Heart left ventricle (tissue), 13 donors: ENCODE data around the gene CALHM3.

Experiments
- POLR2A ChIP-seq, 2 donors: fragments of 450-650 bp; IDR thresholded peaks; one replicate each; pipeline ENCODE4 v1.6.1; 2017; ENCODE audit warnings: antibody characterized with exemption in 2 of 2, mild to moderate bottlenecking in 2 of 2, moderate library complexity in 2 of 2
- TF ChIP-seq, protein P1 (sequence below), 12 donors: fragments of 200-600 bp; sonication (generic) in 4 of 12; IDR thresholded peaks; one replicate each; pipeline versions ENCODE4 v1.5.0 to v1.8.0; 2018 to 2022; ENCODE audit warnings: antibody characterized with exemption in 12 of 12, mild to moderate bottlenecking in 5 of 12
- donor health status: ischemic (EF 13 %, LVEDD 7.1; RV severe dilation, severe dysfunction).
- donor health status: DM: no; HTN: yes; CAD: no.
- donor health status: DM: no; HTN: no; CAD: no.
- donor health status: ischemic (EF 25% LVEDD 6.9; RV normal size, moderate dysfunction).
- donor health status: ischemic (EF 25% LVEDD 5.7; RV mildly dilated, moderate dysfunction).
- donor health status: ischemic (EF 35%, LVEDD 5.7; RV mildly dilated, moderate dysfunction).
- donor health status: nonischemic (EF 11% LVEDD 7.7; RV severe dilation, severe dysfunction).
- donor health status: DM: yes; HTN: yes; CAD: no.
- donor health status: PGD.
- donor health status: ischemic (EF 29% LVEDD 5.4; RV normal size, mild dysfunction).
- donor health status: nonischemic (EF 23%, LVEDD 6.1; RV moderate dilation, normal function).

DNA sequence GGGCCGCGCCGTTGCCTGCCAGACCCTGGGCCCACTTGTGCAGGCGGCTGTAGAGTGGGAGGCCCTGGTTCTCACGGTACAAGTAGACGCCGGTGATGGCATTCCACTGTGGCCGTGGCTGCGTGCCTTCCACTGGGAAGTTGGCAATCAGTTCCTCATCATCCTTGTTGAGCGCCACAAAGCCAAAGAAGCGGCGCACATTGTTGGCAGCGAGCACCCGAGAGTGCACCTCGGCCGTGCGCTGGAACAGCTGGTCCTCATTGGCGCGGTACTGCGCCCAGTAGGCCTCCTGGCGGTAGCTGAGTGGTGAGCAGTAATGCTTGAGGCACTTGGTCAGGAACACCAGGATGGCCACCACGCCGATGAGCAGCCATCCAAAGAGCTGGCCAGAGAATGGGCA, 31.9 kb downstream of the CALHM3 start:
- TF ChIP-seq, protein P1, sequence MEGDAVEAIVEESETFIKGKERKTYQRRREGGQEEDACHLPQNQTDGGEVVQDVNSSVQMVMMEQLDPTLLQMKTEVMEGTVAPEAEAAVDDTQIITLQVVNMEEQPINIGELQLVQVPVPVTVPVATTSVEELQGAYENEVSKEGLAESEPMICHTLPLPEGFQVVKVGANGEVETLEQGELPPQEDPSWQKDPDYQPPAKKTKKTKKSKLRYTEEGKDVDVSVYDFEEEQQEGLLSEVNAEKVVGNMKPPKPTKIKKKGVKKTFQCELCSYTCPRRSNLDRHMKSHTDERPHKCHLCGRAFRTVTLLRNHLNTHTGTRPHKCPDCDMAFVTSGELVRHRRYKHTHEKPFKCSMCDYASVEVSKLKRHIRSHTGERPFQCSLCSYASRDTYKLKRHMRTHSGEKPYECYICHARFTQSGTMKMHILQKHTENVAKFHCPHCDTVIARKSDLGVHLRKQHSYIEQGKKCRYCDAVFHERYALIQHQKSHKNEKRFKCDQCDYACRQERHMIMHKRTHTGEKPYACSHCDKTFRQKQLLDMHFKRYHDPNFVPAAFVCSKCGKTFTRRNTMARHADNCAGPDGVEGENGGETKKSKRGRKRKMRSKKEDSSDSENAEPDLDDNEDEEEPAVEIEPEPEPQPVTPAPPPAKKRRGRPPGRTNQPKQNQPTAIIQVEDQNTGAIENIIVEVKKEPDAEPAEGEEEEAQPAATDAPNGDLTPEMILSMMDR (IDR thresholded peaks at IDR 0.05): no peak
- TF ChIP-seq POLR2A (IDR thresholded peaks at IDR 0.05): no peak
